NCI-H1930 (cell line): ENCODE results near the gene CASR.

ENCODE experiments used
- DNase-seq, 2 experiments: peaks; one replicate each; lab custom pipeline; 2025; lab: John Stamatoyannopoulos, UW

Gene CASR

DNA sequence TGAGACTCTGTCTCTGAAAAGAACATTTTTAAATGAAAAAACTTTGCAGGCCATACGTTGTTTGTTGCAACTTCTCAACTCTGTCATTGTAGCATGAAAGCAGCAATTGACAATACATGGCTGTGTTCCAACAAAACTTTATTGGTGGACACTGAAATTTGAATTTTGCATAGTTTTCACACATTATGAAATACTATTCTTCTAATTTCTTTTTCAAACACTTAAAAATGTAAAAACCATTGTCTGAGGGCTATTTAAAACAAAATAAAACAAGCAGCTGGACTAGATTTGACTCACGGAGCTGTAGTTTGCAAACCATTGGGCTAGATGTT is 123.1 kb downstream of the CASR start:
- DNase-seq: no peak

- no peak for DNase-seq
Observed at GRCh38 chr3:122307094-122307687, 123.7 kb downstream of the CASR start.

DNA sequence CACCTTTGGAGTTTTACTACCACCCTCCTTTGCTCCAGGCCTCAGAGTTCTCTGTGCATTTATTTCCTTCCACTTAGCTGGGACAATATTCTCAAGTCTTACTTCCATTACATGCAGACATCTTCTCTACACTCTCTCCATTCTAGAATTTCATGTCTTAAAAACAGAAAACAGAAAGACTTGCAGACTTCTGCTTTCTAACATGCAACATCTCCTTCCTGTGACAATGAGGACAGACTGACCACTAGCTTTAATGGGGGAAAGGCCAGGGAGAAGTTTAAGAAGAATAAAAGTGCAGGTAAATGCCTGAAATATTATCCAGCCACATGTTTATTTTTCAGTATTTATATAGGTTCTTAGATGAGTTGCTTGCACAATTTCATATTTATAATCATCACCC is 124.5 kb downstream of the CASR start:
- DNase-seq: no peak

DNA sequence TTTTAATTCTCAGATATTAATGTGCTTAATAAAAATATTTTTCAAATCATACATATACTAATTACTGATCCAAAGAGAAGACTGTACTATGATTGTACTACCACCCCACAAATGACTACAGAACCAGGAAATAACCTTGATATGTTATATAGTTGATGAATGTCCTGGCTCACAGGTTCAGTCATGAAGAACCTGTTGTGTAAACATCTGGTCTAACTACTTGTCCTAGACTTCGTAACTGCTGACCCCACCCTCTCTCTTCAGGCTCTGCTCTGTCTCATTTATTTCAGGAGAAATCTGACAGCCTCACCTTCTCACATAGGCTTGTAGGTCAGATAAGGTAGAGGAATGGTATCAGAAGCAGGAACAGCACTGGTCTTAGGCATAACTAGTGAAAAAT is 126.9 kb downstream of the CASR start:
- DNase-seq: no peak

GRCh38 chr3:122312826-122313225 is 129.4 kb downstream of the CASR start:
- no peak for DNase-seq

DNA sequence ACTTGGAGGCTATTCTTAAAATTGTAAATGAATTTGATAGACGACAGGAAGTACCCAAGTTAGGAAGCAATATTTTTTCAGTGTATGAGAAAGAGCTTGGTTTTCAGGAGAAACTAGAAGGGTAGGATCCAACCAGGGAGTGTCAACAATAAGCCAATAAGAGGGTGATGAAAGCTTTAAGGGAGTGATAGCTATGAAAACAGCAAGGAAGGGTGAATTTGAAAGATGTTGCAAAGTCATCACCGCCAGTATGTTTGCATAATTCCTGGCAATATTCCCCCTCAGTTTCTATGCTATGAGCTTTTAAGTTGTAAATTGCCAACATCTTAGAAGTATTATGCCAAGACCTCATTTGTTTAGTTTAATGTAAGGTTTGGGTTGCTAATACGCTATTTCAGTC is 129.8 kb downstream of the CASR start:
- no peak for DNase-seq

- DNase-seq: no peak
Observed at GRCh38 chr3:122314228-122314876, 130.9 kb downstream of the CASR start.

DNA sequence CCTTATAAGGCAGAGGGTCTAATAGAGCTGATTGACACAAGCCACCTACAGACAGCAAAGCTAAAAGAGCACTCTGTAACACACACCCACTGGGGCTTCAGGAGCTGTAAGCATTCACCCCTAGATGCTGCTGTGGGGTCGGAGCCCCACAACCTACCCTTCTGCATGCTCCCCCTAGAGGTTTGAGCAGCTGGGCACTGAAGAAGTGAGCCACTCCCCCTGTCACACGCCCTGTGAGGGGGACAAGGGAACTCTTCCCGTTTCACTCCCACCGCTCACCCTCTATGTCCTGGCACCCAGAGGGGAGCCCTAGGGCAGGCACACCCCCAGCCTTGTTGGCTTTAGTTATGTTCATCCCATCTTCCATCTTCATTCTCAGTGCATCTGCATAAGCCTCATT is 132.2 kb downstream of the CASR start:
- no peak for DNase-seq

DNA sequence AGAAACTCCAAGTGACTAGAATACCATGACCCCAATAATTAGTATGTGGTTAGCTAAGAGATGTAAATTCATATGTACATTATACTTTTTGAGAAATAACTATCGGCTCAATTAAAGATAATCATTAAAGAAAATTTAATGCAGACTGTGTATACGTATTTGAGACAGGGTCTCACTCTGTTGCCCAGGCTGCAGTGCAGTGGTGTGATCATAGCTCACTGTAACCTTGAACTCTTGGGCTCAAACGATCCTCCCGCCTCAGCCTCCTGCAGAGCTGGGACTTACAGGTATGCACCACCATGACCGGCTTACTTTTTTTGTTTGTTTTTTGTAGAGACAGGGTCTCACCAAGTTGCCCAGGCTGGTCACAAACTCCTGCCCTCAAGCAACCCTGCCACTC is 132.9 kb downstream of the CASR start:
- DNase-seq: no peak

GRCh38 chr3:122318620-122319019 is 135.2 kb downstream of the CASR start:
- no peak for DNase-seq

- DNase-seq: no peak
Observed at GRCh38 chr3:122322095-122323075, 138.9 kb downstream of the CASR start.

DNA sequence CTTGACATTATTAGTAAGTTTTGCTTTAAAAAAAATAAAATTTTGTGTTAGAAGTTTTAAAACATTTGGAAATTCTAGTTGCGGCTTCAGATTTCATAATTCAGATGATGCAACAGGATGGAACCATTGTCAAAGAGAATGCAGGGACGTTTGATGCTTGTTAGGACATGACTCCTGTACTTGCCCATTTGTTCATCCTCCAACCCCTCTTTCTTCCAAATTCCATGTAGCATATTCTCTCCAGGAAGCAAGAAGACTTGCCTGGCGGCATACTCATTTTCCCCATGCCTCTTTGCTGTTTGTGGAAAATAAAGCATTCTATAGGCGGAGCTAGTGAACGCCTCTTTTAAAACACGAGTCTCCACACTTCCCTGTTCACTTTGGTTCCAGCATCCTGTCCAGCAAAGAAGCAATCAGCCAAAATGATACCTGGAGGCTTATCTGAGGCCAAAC is 141.4 kb downstream of the CASR start, which contains the start of gene CSTA:
CSTA (plus strand) TSS at position 378 of the 453 bp plus-strand sequence; CDS start at position 423, 45 bp downstream.
- no peak for DNase-seq

GRCh38 chr3:122325769-122326168 is 142.3 kb downstream of the CASR start:
- DNase-seq: no peak

GRCh38 chr3:122331886-122332285 is 148.4 kb downstream of the CASR start:
- DNase-seq: no peak

GRCh38 chr3:122332551-122332950 is 149.1 kb downstream of the CASR start:
- DNase-seq: no peak
